Mammary epithelial cell (primary cell): ENCODE measurements around the gene UACA.

Source experiments
- CTCF ChIP-seq, 2 donors: IDR thresholded peaks in 1 of 2; conservative IDR thresholded peaks in 1 of 2; 2 replicates each; pipeline ENCODE4 v1.5.1; 2011 to 2012; ENCODE audit warnings: inconsistent platforms in 2 of 2, low read length in 2 of 2, mild to moderate bottlenecking in 2 of 2, control low read depth in 1 of 2, low read depth in 1 of 2; ENCODE audit not compliant: insufficient read depth in 1 of 2; ENCODE audit errors: extremely low read depth in 1 of 2
- EZH2 ChIP-seq: IDR thresholded peaks from 2 replicates; pipeline ENCODE4 v1.6.1; 2012; ENCODE audit warnings: low read length, inconsistent platforms, borderline replicate concordance

- TF ChIP-seq CTCF (conservative IDR thresholded peaks at IDR 0.05 in 1 of 2, IDR thresholded peaks at IDR 0.05 in 1 of 2; ENCODE audit: extremely low read depth in 1 of 2, insufficient read depth in 1 of 2, low read depth in 1 of 2, low read length in 2 of 2) = no peak
- TF ChIP-seq EZH2 = no peak
These were observed 23.6 kb upstream of the UACA start for GRCh38 chr15:70786996-70787395.
